Trophoblast cell (in vitro differentiated cells and primary cell): ENCODE measurements around the gene TH.
A peak's percentile ranks its signal among the peaks of the same experiment; 100 is the strongest.

Source experiments
- DNase-seq, 2 donors: peaks; one replicate each; pipeline ENCODE4 v3.0.0-alpha.2; 2016
- H2AFZ ChIP-seq: 2 replicates; pipeline ENCODE4 v1.6.1; 2013; ENCODE audit warnings: low read length, moderate library complexity, mild to moderate bottlenecking; ENCODE audit not compliant: insufficient read depth, poor library complexity
- H2AK5ac ChIP-seq: 2 replicates; pipeline ENCODE4 v1.6.1; 2013; ENCODE audit warnings: mild to moderate bottlenecking, low read length
- H2BK120ac ChIP-seq: 2 replicates; pipeline ENCODE4 v1.6.1; 2013; ENCODE audit warnings: low read length, mild to moderate bottlenecking, moderate library complexity; ENCODE audit not compliant: insufficient read depth, poor library complexity
- H2BK12ac ChIP-seq: 2 replicates; pipeline ENCODE4 v1.6.1; 2013; ENCODE audit warnings: mild to moderate bottlenecking, low read length, moderate library complexity
- H2BK5ac ChIP-seq: 2 replicates; pipeline ENCODE4 v1.6.1; 2013; ENCODE audit warnings: low read length, low read depth, moderate library complexity, mild to moderate bottlenecking; ENCODE audit not compliant: poor library complexity
- H3K14ac ChIP-seq: 2 replicates; pipeline ENCODE4 v1.6.1; 2013; ENCODE audit warnings: mild to moderate bottlenecking, low read length
- H3K18ac ChIP-seq: 2 replicates; pipeline ENCODE4 v1.6.1; 2013; ENCODE audit warnings: mild to moderate bottlenecking, low read length
- H3K23ac ChIP-seq: 2 replicates; pipeline ENCODE4 v1.6.1; 2013; ENCODE audit warnings: low read length
- H3K27ac ChIP-seq: 2 replicates; pipeline ENCODE4 v1.5.1; 2013; ENCODE audit warnings: low read depth, mild to moderate bottlenecking, inconsistent platforms, low read length, moderate library complexity
- H3K27me3 ChIP-seq: 2 replicates; pipeline ENCODE4 v1.6.1; 2013; ENCODE audit warnings: inconsistent platforms, mild to moderate bottlenecking, low read length, moderate library complexity; ENCODE audit not compliant: insufficient read depth
- H3K36me3 ChIP-seq, 2 experiments: 1 replicate in 1 of 2; 2 replicates in 1 of 2; pipeline ENCODE4 v1.6.1; 2013; ENCODE audit warnings: low read length in 2 of 2, mild to moderate bottlenecking in 2 of 2, moderate library complexity in 1 of 2; ENCODE audit not compliant: insufficient read depth in 2 of 2, control insufficient read depth in 1 of 2
- H3K4ac ChIP-seq: 2 replicates; pipeline ENCODE4 v1.6.1; 2013; ENCODE audit warnings: low read depth, mild to moderate bottlenecking, low read length, moderate library complexity
- H3K4me1 ChIP-seq, 2 experiments: 1 replicate in 1 of 2; 2 replicates in 1 of 2; pipeline ENCODE4 v1.6.1; 2013; ENCODE audit warnings: low read length in 2 of 2, mild to moderate bottlenecking in 2 of 2, moderate library complexity in 1 of 2; ENCODE audit not compliant: insufficient read depth in 2 of 2, control insufficient read depth in 1 of 2
- H3K4me2 ChIP-seq: 2 replicates; pipeline ENCODE4 v1.6.1; 2013; ENCODE audit warnings: inconsistent platforms, mild to moderate bottlenecking, low read length, moderate library complexity
- H3K4me3 ChIP-seq: 2 replicates; pipeline ENCODE4 v1.5.1; 2013; ENCODE audit warnings: mild to moderate bottlenecking, low read depth, low read length, inconsistent platforms
- H3K79me1 ChIP-seq: one replicate; pipeline ENCODE4 v1.6.1; 2013; ENCODE audit warnings: low read length
- H3K79me2 ChIP-seq: 2 replicates; pipeline ENCODE4 v1.6.1; 2013; ENCODE audit warnings: low read length, mild to moderate bottlenecking; ENCODE audit not compliant: control insufficient read depth, insufficient read depth, poor library complexity
- H3K9ac ChIP-seq: 2 replicates; pipeline ENCODE4 v1.6.1; 2013; ENCODE audit warnings: mild to moderate bottlenecking, low read length
- H3K9me3 ChIP-seq: 2 replicates; pipeline ENCODE4 v1.6.1; 2013; ENCODE audit warnings: low read depth, mild to moderate bottlenecking, control low read depth, inconsistent platforms, low read length; ENCODE audit not compliant: insufficient read depth
- H4K12ac ChIP-seq: 2 replicates; pipeline ENCODE4 v1.6.1; 2013; ENCODE audit warnings: low read depth, mild to moderate bottlenecking, low read length, moderate library complexity
- H4K8ac ChIP-seq: 2 replicates; pipeline ENCODE4 v1.6.1; 2013; ENCODE audit warnings: low read depth, mild to moderate bottlenecking, low read length, moderate library complexity
- H4K91ac ChIP-seq: one replicate; pipeline ENCODE4 v1.6.1; 2013; ENCODE audit warnings: low read depth, mild to moderate bottlenecking, low read length, moderate library complexity
- WGBS: extraction: QIAGEN DNeasy Blood & Tissue Kit; methylation state at CpG from one replicate; pipeline ENCODE4 v1.1.7; 2013; ENCODE audit warnings: missing lambda C conversion rate; ENCODE audit not compliant: insufficient read length, insufficient coverage; ENCODE audit errors: extremely low coverage; 5-methylcytosine and 5-hydroxymethylcytosine counted together

The TH gene

DNA sequence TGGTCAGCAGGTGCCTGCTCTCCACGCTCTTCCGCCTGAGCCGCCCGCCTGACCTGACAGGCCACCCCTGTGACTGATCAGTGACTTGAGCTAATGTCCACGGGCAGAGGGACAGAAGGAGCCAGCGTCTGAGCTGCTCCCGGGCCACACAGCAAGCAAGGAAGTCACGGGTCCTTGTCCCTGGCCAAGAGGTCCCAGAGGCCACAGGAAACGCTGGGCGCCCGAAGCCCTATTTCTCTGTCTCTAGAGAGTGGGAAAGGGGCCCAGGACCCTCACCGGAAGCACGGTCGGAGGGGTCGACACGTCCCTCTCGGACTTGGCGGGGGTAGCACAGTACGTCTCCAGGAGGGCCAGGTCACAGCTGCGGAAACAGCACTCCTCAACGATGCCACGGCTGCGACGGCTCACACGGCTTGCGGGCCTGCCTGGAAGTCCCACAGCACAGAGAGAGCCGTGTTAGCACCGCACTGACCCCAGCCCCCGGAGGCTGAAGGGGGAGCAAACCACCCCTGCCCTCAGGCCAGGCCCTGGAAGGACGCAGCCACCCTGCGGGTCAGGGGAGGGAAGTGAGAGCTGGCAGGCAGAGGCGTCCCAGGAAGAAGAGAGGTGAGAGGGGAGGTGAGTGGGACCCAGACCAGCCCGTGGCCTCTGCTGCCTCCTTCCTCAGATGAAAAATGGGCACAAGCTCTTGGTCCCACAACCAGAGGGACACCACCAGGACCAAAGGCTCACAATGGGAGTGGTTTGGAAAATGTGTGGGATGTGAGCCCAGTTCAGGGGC is 38.2 kb downstream of the TH start:
- Histone ChIP-seq H3K27me3 (peaks cover 8% of the 10 kb centered on the region), H3K14ac (no peak overlapping the region), H3K23ac (no peak overlapping the region), H3K36me3 (peaks cover 48 to 50% of the 10 kb centered on the region in 2 experiments), H2BK5ac (no peak overlapping the region), H3K9me3 (peaks cover 7% of the 10 kb centered on the region), H3K79me1 (no peaks in the 10 kb centered on the region), H3K18ac (no peak overlapping the region), H3K79me2 (peaks cover 3% of the 10 kb centered on the region), H3K4me1 (peaks cover 0 to 7% of the 10 kb centered on the region in 2 experiments), H4K8ac (no peak overlapping the region), H2AFZ (no peak overlapping the region), H3K4me2 (no peak overlapping the region), H3K27ac (no peak overlapping the region), H2BK12ac (no peak overlapping the region), H2AK5ac (no peak overlapping the region), H3K9ac (no peak overlapping the region), H4K91ac (no peak overlapping the region), H4K12ac (no peak overlapping the region), H2BK120ac (no peak overlapping the region), H3K4me3 (no peak overlapping the region), H3K4ac (no peak overlapping the region)
- no CpG with 5 or more reads among the region's 33 CpGs for WGBS
- DNase-seq, result no peak

DNA sequence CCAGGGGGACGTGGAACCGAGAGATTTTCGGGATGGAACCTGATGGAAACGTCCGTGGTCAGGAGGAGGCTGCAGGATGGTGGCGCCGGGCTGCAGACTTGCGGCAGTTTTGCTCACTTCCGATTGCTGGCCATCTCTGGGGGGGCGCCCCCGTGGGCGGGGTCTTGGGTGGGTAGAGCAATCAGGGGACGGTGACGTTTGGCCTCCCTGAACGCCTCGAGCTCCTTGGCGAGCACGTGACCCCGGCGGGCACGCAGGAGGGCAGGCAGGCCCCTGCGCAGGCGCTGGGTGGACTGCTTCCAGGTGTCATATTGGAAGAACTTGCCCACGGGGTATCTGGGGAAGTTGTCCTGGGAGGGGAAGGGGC is 38.8 kb downstream of the TH start:
- Histone ChIP-seq H2BK120ac (no peak overlapping the region), H2BK12ac (no peak overlapping the region), H3K4me3 (no peak overlapping the region), H3K9ac (no peak overlapping the region), H3K4me1 (peaks cover 0 to 7% of the 10 kb centered on the region in 2 experiments), H2BK5ac (no peak overlapping the region), H3K23ac (no peak overlapping the region), H3K27me3 (peaks cover 5% of the 10 kb centered on the region), H3K14ac (no peak overlapping the region), H2AFZ (no peak overlapping the region), H3K79me2 (peaks cover 3% of the 10 kb centered on the region), H4K12ac (no peak overlapping the region), H3K79me1 (no peaks in the 10 kb centered on the region), H3K4ac (no peak overlapping the region), H3K18ac (no peak overlapping the region), H3K27ac (no peak overlapping the region), H4K91ac (no peak overlapping the region), H2AK5ac (no peak overlapping the region), H3K4me2 (no peak overlapping the region), H3K36me3 (peaks cover 48 to 50% of the 10 kb centered on the region in 2 experiments), H4K8ac (no peak overlapping the region), H3K9me3 (peaks cover 7% of the 10 kb centered on the region)
- no CpG with 5 or more reads among the region's 24 CpGs for WGBS
- DNase-seq, result no peak

DNA sequence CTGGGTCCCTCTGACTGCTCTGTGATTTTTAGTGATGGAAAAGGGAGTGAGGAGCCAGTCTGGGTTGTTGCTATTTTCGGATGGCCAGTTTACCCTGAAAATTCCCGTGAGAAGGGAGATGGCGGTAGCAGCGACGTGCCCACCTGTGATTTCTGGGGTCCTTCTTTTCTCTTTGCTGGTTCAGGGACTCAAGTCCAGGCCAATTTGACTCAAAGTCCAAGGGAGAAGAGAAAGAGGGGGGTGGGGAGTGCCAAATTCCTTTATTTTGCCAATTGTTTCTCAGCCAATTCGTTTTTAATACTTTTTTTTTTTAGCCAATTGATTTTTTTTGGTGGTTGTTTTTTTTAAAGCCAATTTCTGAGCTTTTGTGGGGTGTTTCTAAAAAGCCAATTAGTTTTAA is 39.4 kb downstream of the TH start:
- Histone ChIP-seq H3K36me3 (peaks cover 48 to 50% of the 10 kb centered on the region in 2 experiments), H3K27me3 (no peaks in the 10 kb centered on the region), H2BK12ac (no peak overlapping the region), H2AK5ac (no peak overlapping the region), H4K8ac (no peak overlapping the region), H3K9me3 (peaks cover 7% of the 10 kb centered on the region), H3K4me2 (no peak overlapping the region), H3K4me1 (peaks cover 0 to 7% of the 10 kb centered on the region in 2 experiments), H3K79me2 (no peaks in the 10 kb centered on the region), H3K4ac (no peak overlapping the region), H3K14ac (no peak overlapping the region), H3K23ac (no peak overlapping the region), H3K27ac (no peak overlapping the region), H3K9ac (no peak overlapping the region), H3K79me1 (no peaks in the 10 kb centered on the region), H2BK120ac (no peak overlapping the region), H2BK5ac (no peak overlapping the region), H2AFZ (no peak overlapping the region), H4K12ac (no peak overlapping the region), H3K18ac (no peak overlapping the region), H4K91ac (no peak overlapping the region), H3K4me3 (no peak overlapping the region)
- no peak for DNase-seq
- WGBS, result no CpG with 5 or more reads among the region's 6 CpGs

- H3K4me2 ChIP-seq, result no peak overlapping the region
- H3K27ac ChIP-seq, result no peak overlapping the region
- H4K8ac ChIP-seq, result no peak overlapping the region
- H3K79me1 ChIP-seq, result no peaks in the 10 kb centered on the region
- H2BK12ac ChIP-seq, result no peak overlapping the region
- no peaks in the 10 kb centered on the region for H3K27me3 ChIP-seq
- peaks cover 5% of the 10 kb centered on the region for H3K9me3 ChIP-seq
- no peak overlapping the region for H3K4ac ChIP-seq
- peaks cover 48 to 50% of the 10 kb centered on the region in 2 experiments for H3K36me3 ChIP-seq
- no peak overlapping the region for H2AK5ac ChIP-seq
- no peak overlapping the region for H4K12ac ChIP-seq
- no peak overlapping the region for H3K18ac ChIP-seq
- no CpG with 5 or more reads among the region's 28 CpGs for WGBS
- H4K91ac ChIP-seq, result no peak overlapping the region
- H3K9ac ChIP-seq, result no peak overlapping the region
- DNase-seq, result no peak
- H2BK5ac ChIP-seq, result no peak overlapping the region
- no peak overlapping the region for H3K14ac ChIP-seq
- peaks cover 0 to 5% of the 10 kb centered on the region in 2 experiments for H3K4me1 ChIP-seq
- H3K23ac ChIP-seq, result no peak overlapping the region
- H2BK120ac ChIP-seq, result no peak overlapping the region
- no peak overlapping the region for H2AFZ ChIP-seq
- H3K79me2 ChIP-seq, result no peaks in the 10 kb centered on the region
- peak overlapping the region; percentile 41 for H3K4me3 ChIP-seq
Observed at GRCh38 chr11:2131371-2132236, 40.0 kb downstream of the TH start.
